GM12864 (cell line): ENCODE results near the gene ZNF710.
"Not testable (repeated sequence)": the region's sequence is repeated elsewhere in the genome, so short reads cannot be mapped to it uniquely, and the experiment has no call there.

Experiments used
- DNase-seq: peaks from one replicate; pipeline ENCODE4 v3.0.0-alpha.2; 2011; ENCODE audit warnings: low read depth
- H3K4me3 ChIP-seq: 2 replicates; pipeline ENCODE4 v1.5.1; 2011; ENCODE audit warnings: mild to moderate bottlenecking, low read depth, low read length, control low read depth
- TF ChIP-seq, protein P1 (sequence below): IDR thresholded peaks from 2 replicates; pipeline ENCODE4 v1.5.1; 2011; ENCODE audit warnings: low read depth, mild to moderate bottlenecking, moderate library complexity, low read length, control low read depth, inconsistent platforms; ENCODE audit errors: missing control alignments

ZNF710 gene

DNA sequence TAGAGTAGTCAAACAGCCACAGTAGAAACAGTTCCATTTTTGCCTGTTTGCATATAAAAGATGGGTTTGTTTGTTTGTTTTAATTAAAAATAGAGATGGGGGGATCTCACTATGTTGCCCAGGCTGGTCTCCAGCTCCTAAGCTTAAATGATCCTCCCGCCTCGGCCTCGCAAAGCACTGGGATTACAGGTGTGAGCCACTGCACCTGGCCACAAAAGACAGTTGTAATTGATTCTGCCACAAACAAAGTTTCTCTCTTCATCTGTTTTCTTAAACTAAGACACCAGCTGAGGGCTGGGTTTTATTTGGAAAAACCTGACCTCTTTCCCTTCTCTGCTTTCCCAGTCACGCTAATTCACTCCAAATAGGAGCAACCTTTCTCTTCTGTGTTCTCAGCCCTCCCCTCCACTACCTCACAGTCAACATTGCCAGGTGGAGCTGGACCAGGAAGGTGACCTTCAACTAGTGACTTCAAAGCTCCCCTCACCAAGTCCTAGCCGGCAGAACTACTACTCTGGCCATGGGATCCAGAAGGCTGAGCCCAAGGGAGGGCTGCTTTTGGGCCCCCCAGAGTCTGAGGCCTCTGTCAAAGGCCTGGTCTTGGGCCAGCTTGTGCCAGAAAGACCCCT, 102.7 kb downstream of the ZNF710 start:
- TF ChIP-seq, protein P1, sequence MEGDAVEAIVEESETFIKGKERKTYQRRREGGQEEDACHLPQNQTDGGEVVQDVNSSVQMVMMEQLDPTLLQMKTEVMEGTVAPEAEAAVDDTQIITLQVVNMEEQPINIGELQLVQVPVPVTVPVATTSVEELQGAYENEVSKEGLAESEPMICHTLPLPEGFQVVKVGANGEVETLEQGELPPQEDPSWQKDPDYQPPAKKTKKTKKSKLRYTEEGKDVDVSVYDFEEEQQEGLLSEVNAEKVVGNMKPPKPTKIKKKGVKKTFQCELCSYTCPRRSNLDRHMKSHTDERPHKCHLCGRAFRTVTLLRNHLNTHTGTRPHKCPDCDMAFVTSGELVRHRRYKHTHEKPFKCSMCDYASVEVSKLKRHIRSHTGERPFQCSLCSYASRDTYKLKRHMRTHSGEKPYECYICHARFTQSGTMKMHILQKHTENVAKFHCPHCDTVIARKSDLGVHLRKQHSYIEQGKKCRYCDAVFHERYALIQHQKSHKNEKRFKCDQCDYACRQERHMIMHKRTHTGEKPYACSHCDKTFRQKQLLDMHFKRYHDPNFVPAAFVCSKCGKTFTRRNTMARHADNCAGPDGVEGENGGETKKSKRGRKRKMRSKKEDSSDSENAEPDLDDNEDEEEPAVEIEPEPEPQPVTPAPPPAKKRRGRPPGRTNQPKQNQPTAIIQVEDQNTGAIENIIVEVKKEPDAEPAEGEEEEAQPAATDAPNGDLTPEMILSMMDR, result no peak
- DNase-seq, result no peak
- no peak overlapping the region for H3K4me3 ChIP-seq

GRCh38 chr15:90104551-90104950, 103.4 kb downstream of the ZNF710 start:
- TF ChIP-seq, protein P1, result no peak
- H3K4me3 ChIP-seq, result no peak overlapping the region
- DNase-seq, result no peak

GRCh38 chr15:90105521-90105920, 104.4 kb downstream of the ZNF710 start:
- DNase-seq, result no peak
- TF ChIP-seq, protein P1, result no peak
- H3K4me3 ChIP-seq, result no peak overlapping the region

DNA sequence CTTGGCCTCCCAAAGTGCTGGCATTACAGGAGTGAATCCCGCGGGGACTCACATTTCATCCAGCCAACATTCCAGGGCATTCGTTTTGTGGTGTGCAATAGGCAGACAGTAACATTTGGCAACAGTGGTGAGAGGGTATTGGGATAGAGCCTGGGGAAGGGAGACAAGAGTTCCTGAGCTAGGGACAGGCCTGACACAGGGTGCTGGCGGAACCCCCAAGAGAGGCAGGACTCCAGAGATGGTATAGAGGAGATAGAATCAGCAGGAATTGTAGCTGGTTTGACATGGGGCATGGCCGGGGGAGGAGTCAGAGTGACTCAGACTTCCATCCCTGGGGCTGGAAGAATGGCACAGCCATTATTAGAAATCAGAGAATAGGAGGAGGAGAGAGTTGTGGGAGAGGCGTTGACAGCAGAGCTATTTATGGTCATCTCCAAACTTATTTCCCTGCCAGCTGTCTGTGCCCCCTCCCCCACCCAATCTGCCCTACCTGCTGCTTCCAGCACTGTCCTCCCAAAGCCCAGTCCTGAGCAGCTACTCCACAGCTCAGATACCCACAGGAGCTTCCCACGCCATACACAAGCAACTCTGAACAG, 105.5 kb downstream of the ZNF710 start:
- no peak overlapping the region for H3K4me3 ChIP-seq
- no peak for DNase-seq
- TF ChIP-seq, protein P1, result no peak

- not testable (repeated sequence) for DNase-seq, H3K4me3 ChIP-seq
Measured at GRCh38 chr15:90108038-90108437, 106.9 kb downstream of the ZNF710 start.

- H3K4me3 ChIP-seq, result not testable (repeated sequence)
Measured at GRCh38 chr15:90109163-90109751, 108.1 kb downstream of the ZNF710 start.

GRCh38 chr15:90113166-90113565, 112.0 kb downstream of the ZNF710 start:
- TF ChIP-seq, protein P1, result no peak
- DNase-seq, result no peak
- H3K4me3 ChIP-seq, result no peak overlapping the region

More at GRCh38 chr15:90109163-90109751, 108.1 kb downstream of the ZNF710 start:
- not testable (repeated sequence) for DNase-seq

GRCh38 chr15:90114451-90114901, 113.4 kb downstream of the ZNF710 start:
- no peak overlapping the region for H3K4me3 ChIP-seq
- TF ChIP-seq, protein P1, result no peak
- no peak for DNase-seq
